Limb (tissue), 2 donors: ENCODE data around the gene SPEM2.
"Not testable (repeated sequence)": the region's sequence is repeated elsewhere in the genome, so short reads cannot be mapped to it uniquely, and the experiment has no call there.

Experiments used
- DNase-seq, 2 donors: peaks; one replicate each; pipeline ENCODE4 v3.0.0-alpha.2; 2016; ENCODE audit errors: extremely low spot score in 2 of 2

SPEM2 gene

DNA sequence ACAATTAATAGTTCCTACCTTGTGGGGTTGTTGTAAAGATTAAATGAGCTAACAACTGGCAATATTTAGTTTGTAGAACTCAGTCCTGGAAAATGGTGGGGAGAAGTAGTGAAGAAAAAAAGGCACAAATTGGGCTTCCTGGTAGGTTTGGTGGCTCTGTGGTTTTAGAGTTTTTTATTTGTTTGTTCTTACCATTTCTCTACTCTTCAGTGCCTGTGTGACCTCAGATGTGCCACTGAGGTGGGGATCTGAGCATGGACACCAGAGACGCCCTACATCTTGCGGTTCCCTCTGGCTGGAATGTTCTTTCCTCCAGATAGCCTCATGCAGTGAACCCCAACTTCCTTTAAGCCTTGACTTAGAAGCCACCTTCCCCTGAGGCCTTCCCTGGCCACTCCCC is 46.3 kb downstream of the SPEM2 start:
- no peak for DNase-seq

DNA sequence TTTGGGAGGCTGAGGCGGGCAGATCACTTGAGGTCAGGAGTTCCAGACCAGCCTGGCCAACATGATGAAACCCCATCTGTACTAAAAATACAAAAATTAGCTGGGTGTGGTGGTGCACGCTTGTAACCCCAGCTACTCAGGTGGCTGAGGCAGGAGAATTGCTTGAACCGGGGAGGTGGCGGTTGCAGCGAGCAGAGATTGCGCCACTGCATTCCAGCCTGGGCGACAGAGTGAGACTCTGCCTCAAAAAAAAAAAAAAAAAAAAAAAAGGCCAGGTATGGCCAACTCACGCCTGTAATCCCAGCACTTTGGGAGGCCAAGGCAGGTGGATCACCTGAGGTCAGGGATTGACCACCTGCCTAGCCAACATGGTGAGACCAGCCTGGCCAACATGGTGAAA is 49.4 kb downstream of the SPEM2 start:
- DNase-seq, result not testable (repeated sequence)

DNA sequence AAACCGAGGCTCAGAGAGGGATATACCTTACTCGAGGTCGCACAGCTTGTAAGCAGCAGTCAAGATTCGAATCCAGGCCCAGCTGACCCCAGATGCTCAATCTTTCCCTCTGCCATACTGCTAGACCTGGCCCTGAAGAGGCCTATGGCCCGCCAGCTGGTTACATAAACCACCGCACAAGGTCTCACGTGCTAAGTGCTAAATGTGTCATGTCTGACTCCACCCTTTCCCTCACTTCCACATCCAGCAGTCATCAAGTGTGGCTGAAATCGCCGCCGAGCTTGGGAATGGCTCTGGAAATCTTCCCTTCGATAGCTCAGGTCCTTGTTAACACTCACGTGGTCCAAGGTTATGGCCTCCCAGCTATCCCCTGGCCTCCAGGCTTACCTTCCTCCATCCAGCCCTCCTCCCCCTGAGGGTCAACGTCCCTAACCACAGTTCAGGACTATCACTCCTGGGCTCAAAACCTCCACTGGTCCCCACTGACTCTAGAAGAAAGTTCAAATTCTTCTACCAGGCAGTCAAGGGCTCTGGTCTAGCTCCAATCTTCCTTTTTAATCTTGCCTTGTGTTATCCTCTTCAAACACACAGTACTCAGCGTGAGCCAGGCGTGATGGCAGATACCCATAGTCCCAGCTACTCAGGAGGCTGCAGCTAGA is 50.5 kb downstream of the SPEM2 start:
- no peak for DNase-seq

DNA sequence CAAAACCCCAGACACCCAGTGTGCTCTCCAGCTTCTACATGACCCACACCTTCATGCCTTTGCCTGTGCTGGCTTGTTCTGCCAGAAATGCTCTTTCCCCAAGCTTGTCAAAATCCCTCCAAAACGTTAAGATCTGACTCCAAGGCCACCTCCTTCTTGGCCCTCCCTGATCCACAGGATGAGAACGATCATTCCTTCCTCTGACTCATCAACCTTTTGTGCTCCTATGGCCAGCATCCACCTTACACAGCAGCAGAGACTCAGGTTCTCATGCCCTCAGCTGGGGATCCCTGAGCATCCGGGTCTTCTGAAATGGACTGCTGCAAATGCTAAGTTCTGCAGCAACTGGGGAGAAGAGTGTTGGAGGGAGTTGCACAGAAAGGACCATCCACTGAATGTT is 51.1 kb downstream of the SPEM2 start:
- no peak for DNase-seq

DNA sequence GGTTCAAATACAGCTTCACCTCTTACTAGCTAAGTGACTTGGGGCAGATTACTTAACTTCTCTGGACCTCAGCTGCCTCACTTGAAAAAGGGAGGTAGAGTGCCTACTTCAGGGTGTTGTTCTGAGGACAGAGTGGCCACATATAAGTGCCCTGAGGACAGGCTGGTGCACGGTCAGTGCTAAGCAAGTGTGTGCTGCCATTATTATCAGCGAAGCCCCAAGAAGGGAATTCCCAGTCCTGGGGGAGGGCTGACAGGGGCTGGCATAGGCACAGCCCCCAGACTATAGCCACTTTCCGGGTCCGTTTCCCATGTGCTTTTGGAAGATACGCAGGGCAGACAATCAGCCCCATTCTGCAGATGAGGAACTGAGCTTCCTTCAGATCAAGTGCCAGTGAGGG is 51.5 kb downstream of the SPEM2 start:
- DNase-seq, result no peak
